ENCODE results near the gene IMP4.
A peak's percentile ranks its signal among the peaks of the same experiment; 100 is the strongest.

The IMP4 gene

DNA sequence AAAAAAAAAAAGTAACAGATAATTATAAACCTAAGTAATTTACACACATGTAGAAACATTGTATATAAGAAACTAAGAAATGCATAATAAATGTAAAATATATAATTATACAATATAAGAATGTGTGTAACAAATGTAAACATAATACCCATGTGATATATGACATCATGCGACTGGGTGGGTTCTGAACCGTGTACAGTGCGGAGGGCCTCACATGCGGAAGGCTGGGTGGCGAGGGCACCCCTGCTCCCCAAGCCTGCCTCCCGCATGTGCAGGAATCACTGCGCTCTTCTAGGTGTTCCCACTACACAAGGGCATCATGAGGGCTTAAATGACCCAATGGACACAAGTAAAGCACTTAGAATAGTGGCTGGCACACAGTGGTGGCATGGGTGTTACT is 15.2 kb downstream of the IMP4 start:
- DNase-seq (ENCODE audit: low spot score), result no peak

DNA sequence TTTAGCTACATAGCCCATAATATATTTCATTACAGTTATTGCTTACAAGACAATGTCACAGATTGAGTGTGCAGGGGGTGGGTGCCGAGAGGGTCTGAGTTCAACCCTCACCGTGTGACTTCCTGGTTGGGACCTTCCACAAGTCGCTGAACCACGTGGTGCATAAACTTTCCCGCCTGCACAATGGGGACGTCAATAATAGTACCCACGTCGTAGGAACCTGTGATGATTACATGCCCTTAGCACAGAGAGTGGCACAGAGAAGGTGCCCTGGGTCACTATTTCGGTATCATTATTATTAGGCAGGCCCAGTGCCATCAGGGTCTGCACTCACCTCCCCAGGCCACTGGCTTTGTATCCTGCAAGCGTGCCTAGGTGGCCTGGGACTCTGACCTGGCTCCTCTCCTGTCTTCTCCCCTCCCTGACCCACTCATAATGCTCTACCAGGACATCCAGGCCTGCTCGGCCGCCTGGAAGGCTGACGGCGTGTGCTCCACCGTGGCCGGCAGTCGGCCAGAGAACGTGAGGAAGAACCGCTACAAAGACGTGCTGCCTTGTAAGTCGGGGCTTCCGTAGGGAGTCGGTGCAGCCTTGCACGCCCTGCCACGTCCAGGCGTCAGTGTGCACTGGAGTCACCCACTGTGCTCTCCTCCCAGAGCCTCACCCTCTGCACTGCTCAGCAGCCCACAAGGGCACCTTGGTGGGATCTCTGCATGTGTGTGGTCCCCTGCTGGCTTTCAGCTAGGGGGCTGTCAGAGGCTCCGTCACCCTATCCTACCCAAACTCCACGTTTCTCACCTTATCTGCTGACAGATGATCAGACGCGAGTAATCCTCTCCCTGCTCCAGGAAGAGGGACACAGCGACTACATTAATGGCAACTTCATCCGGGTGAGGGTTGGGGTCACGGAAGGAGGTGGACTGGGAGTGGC is 16.0 kb downstream of the IMP4 start:
- DNase-seq (ENCODE audit: low spot score), result no peak

DNA sequence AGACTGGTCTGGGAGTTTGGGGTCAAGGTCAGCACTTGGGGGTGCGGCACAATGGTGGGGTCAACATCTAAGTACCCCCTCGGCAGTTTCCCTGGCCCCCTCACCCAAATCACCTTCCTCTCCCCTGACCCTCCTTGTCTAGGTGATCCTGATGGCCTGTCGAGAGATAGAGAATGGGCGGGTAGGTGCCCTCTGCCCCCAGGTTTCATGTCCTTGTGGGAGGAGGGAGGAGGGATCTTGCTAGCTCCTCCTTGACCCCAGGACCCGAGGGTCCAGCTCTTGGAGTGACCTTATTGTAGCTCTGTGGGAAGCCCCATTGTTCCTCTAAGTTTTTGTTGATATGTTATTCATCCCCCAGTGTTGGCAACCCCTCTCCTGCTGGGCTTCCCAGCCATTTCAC is 16.8 kb downstream of the IMP4 start:
- no peak for DNase-seq (ENCODE audit: low spot score)

GRCh38 chr2:130363479-130363878 is 20.8 kb downstream of the IMP4 start:
- DNase-seq (ENCODE audit: low spot score), result no peak

DNA sequence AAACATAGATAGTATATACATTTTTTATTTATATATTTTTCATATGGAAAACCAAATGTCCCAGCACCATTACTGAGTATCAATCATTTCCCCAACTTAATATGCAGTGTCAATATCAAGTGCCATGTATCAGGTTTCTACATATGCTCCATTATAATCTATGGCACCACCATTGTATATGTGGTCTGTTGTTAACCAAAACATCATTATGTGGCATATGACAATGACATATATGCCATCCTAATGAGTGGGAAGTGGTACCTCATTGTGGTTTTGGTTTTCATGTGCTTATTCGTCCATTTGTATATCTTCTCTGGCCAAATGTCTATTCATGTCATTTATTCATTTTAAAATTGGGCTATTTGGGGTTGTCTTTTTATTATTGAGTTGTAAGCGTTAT is 22.4 kb downstream of the IMP4 start:
- no peak for DNase-seq (ENCODE audit: low spot score)

GRCh38 chr2:130365963-130366362 is 23.3 kb downstream of the IMP4 start:
- no peak for DNase-seq (ENCODE audit: low spot score)

DNA sequence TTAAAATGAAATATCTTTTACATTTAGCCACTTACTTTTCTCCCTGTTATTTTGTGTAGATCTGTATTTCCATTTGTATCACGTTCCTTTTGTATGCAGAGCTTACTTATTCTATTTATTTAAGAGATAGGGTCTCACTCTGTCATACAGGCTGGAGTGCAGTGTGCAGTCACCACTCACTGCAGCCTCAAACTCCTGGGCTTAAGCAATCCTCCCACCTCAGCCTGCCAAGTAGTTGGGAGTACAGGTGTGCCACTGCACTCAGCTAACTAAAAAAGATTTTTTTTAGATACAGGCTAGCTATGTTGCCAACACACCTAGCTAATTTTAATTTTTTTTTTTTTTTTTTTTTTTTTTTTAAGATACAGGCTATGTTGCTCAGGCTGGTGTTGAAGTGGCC is 24.0 kb downstream of the IMP4 start:
- DNase-seq (ENCODE audit: low spot score), result no peak

DNA sequence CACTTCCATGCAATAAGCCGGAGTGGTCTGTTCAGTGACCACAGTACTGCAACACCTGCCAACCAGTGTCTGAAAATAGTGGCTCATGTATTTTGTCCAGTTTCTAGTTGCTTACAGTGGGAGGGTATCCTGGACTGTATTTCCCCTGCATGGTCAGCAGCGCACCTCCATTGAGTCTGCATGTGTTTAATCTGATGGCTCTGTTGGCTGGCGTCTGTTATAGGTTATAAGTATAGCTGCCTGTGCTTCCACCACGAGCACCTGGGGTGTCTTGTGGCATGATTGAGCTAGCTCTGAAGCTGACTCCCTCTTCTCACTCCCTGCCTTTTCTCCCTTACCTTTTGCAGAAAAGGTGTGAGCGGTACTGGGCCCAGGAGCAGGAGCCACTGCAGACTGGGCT is 26.1 kb downstream of the IMP4 start:
- DNase-seq (ENCODE audit: low spot score), result no peak

GRCh38 chr2:130369311-130369964 is 26.7 kb downstream of the IMP4 start:
- DNase-seq (ENCODE audit: low spot score), result no peak

DNA sequence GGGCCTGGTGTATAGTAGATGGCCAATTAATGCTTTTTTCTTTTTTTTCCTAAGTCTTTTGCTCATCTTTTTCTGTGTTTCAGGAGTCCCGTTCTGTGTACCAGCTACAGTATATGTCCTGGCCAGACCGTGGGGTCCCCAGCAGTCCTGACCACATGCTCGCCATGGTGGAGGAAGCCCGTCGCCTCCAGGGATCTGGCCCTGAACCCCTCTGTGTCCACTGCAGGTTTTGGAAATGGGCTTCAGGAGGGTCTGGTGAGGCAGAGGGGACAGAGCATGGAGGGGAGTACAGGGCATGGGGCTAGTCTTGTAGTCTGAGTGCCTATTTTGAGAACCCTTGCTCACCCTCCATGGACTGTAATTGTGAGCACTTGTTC is 27.3 kb downstream of the IMP4 start:
- DNase-seq (ENCODE audit: low spot score), result no peak

DNA sequence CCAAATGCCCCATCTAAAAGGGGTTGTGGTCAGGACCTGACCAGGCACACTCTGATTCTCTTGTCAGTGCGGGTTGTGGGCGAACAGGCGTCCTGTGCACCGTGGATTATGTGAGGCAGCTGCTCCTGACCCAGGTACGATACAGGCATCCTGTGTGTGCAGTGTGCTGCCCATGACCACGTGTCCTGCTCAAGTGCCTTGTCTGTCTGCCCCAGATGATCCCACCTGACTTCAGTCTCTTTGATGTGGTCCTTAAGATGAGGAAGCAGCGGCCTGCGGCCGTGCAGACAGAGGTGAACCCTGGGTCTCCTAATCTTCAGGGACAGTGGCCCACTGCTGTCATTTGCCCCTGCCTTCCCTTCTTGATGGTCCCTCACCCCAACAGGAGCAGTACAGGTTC is 27.8 kb downstream of the IMP4 start:
- DNase-seq (ENCODE audit: low spot score), result peak; percentile 48

GRCh38 chr2:130371723-130372054 is 29.0 kb downstream of the IMP4 start:
- DNase-seq (ENCODE audit: low spot score), result no peak

GRCh38 chr2:130372055-130372832 is 29.5 kb downstream of the IMP4 start:
- peak; percentile 68 for DNase-seq (ENCODE audit: low spot score)

- DNase-seq (ENCODE audit: low spot score), result no peak
These were observed 30.4 kb downstream of the IMP4 start for GRCh38 chr2:130372833-130373807.

DNA sequence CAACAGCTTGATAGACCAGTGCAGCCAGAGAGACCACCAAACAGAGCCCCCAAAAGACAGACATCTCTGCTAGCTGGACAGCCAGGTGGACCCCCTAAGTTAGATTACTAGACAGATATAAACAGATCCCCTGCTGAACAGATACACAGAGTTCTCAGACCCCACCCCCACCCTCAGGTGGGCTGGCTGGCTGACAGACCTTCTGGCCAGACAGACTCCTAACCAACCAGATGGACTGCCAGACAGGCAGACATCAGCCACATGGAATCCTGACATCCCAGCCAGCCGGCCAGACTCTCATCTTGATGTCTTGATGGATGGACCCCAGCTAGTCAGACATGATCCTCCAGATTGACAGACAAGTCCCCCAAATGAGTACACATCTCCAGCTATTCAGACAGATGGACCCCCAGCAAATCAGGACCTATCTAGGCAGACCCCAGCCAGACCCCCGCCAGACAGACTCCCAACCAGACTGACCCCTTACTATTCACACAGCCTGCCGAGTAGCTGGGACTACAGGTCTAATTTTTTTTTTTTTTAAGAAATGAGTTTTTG is 31.2 kb downstream of the IMP4 start:
- no peak for DNase-seq (ENCODE audit: low spot score)

GRCh38 chr2:130374587-130375290 is 32.0 kb downstream of the IMP4 start:
- DNase-seq (ENCODE audit: low spot score), result no peak

- DNase-seq (ENCODE audit: low spot score), result no peak
These were observed 32.9 kb downstream of the IMP4 start for GRCh38 chr2:130375291-130376266.

DNA sequence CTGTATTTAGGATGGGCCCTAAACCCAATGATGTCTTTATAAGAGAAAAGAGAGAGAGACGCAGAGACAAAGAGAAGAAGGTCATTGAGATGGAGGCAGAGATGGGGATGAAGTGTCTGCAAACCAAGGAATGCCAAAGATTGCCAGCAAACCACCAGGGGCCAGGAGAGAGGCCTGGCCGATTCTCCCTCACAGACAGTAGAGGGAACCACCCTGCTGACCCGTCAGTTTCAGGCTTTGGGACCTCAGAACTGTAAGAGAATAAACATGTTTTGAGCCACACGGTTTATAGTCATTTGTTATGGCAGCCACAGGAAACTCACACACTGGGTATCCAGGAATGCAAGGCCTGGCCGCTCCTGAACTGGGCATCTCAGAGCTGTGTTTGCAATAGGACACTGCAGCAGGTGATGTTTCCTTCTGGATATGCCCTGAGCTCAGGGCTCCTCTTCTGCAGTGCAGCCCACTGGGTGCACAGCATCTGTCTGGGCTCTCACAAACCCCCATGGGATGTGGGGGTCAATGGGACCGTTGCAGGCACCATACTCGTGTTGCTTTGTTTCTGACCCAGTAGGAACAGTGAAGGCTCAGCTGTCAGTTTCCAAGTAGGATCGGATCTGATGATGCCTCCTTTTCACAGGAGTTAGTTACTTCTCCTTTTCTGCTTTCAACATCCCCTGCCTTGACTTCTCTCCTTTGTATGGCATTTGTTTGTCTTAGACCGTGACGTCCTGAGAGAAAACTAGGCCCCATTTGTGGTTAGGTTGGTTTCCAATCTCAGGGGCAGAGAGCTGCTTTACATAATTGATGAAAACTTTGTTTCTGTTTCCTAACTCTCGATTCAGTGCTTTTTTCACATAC is 34.0 kb downstream of the IMP4 start:
- no peak for DNase-seq (ENCODE audit: low spot score)

- DNase-seq (ENCODE audit: low spot score), result no peak
These were observed 34.8 kb downstream of the IMP4 start for GRCh38 chr2:130377491-130377890.

All from CD4-positive, alpha-beta T cell treated with Interleukin-15 for 4 hours (primary cell).